Activated T-cell treated with anti-CD3 and anti-CD28 coated beads, Interleukin-2, amount 50 U/mL, for 48 hours (primary cell): ENCODE data around the gene PTPRK.
"Not testable (repeated sequence)": the region's sequence is repeated elsewhere in the genome, so short reads cannot be mapped to it uniquely, and the experiment has no call there.

Source experiments
- DNase-seq, 2 experiments: peaks; one replicate each; pipeline ENCODE4 v3.0.0-alpha.2; 2020

Gene PTPRK

GRCh38 chr6:127939442-127940066, 580.8 kb downstream of the PTPRK start:
- DNase-seq: no peak

DNA sequence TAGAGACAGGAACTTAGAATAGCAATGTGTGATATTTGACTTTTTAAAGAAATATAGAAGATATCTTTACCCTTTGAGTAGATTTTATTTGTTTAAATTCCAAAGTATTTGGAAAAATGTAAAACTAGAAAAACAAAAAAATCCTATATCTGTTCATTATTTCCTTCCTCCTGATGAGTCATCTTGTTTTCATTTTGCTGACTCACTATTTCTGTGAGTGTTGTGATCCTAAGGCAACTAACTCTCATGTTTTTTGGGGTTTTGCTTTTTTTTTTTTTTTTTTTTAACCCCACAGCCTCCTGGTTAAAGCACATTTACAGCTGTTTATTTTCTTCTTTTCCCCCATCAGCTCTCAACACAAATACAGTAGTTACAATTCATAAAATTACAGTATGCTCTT, 581.7 kb downstream of the PTPRK start:
- no peak for DNase-seq

DNA sequence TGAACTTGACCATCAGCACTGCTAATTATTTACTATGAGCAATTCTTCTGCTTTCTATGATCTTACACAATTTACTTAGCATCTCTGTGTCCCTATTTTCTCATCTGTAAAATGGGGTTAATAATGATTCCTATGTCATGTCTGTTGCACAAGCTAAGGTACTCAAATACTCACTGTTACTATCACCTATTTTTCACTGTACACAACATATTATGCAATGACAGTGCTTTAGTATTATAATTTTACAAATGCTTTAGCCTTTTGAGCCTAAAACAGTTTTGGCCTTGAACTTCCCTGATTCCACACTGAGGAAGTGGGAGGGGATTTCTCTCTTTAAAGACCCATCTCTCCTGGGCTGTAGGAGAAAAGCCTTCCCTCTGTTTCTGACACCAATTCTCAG, 582.7 kb downstream of the PTPRK start:
- no peak for DNase-seq

DNA sequence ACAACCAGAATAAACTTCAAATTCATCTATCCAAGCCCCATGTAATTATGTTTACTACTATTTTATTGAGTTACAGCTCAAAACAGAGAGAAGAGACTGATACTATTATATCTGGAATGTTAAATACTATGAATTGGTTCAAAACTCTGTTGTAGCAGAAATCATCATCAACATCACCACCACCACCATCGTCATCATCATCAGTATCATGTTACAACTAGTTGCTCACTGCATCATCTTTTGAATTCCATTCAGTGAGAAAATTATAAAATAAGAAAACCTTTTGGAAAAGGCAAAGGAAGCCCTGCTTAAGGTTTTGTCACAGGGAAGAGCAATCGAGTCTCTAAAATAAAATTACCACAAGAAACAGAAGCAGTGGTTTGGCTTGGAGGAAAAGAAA, 583.3 kb downstream of the PTPRK start:
- no peak for DNase-seq

- no peak for DNase-seq
Observed at GRCh38 chr6:127934956-127935355, 585.4 kb downstream of the PTPRK start.

DNA sequence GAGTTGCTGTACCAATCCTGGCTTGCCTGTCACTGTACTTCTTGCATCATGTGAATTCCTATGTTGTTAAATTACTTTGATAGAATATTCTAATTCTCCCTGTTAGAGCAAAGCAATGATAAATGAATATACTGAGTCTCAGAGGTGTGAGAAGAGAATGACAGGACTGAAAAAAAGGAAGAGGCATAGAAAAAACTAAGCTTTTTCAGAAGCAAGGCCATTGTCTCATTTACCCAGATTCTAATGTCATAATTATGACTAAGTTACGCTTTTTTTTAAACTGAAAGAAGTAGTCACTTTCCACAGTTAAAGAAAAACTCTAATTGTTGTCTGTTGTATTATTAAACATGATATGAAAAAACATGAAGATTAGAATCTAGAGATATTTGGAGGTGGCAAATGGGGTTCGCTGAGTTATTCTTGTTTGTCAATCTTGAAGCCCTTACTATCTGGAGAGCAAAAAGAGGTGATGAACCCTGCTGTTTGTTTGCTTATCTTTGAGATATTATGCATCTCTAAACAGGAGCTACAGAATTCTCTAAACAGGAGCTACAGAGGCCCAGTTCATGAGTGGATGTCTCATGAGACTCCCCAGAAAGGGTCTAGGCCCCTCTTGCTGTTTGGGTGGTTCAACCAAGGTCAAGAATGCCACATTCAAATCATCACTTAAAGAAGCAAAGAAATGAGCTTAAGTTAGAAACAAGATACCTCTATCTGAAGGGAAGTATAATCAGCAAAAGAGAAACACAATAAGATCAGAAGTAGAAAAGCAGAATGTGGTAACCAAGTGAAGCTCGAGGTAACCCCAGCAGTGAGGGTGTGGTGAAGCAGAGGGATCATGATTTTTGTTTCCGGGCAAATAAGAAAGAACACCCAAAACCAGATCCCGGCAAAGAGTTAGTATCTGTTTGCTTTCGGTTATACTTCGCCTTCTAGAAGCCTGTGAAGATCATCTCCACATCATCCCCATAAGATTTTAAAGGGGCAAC, 586.3 kb downstream of the PTPRK start:
- no peak for DNase-seq

GRCh38 chr6:127933137-127933536, 587.3 kb downstream of the PTPRK start:
- DNase-seq: no peak

DNA sequence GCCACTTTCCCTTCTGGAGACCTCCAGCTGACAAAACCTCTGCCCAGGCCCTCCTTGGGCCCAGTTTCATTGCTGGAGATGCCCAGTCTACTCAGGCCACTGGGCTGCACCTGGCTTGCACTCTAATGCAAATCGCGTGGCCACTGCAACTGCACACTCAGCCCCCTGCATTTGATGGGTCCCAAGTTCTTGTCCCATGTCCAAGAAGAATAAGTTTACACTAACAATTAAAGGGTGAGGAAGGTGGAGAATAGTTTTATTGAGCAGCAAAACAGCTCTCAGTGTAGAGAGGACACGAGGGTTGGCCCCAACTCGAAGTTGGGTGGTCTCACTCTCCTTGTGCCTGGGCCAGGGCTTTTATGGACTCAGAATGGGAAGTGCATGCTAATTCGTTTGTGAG, 587.7 kb downstream of the PTPRK start:
- no peak for DNase-seq

- not testable (repeated sequence) for DNase-seq
Observed at GRCh38 chr6:127926441-127926840, 594.0 kb downstream of the PTPRK start.

DNA sequence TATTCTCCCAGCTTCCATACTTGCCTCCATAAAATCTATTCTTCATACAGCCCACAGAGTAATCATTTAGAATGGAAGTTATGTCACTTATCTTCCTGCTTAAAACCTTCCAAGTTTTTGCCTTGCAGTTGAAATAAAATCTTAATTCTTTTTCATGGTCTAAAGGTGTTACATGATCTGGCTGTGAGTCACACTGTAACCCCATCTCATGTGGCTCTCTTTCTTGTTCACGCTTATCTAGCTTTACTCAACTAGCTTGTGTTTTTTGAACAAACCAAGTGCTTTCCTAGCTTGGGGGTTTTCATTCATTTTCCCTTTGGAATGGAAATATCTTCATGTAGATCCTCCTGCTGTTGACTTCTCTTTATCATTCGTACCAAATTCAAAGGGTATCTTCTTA, 596.0 kb downstream of the PTPRK start:
- no peak for DNase-seq

GRCh38 chr6:127924031-127924430, 596.4 kb downstream of the PTPRK start:
- DNase-seq: no peak

- no peak for DNase-seq
Observed at GRCh38 chr6:127923135-127923534, 597.3 kb downstream of the PTPRK start.

DNA sequence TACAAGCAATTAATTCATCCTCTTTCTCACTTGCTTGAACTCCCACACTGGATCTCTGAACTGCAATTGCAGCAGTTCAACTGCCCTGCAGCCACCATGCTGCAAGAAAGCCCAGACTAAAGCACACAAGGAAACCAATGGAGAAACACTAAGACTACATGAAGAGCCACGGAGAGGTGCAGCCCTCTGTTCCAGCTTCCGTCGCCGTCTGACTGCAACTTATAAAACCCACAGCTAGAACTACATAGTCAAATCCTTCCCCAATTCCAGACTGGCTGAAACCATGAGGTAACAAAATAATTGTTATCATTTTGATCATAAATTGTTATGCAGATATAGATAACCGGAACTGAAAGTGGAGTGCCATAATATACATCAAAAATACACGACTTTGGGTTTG, 598.4 kb downstream of the PTPRK start:
- DNase-seq: no peak

DNA sequence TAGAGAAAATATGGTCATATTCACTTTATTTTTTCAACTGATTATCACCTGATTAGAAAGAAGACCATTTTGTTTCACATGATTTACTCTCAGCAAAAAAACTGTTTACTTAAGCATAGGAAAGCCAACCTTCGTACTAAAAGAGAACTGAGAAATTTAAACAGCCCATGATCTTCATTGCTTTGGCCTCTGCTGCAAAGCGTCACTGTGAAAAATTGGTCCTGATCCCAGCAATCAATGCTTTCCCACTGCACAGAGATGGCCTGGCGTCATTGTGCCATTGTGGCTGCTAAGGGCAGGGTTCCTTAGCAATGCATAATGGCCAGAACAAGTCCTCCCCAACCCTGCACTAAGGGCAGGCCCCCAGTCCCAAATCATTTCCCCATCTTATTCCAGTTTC, 599.6 kb downstream of the PTPRK start:
- DNase-seq: no peak
